ENCODE data around the gene ZBTB47.

ZBTB47 gene

GRCh38 chr3:42712344-42712648 lies 58.8 kb downstream of the ZBTB47 start:
- no peak for DNase-seq (ENCODE audit: low read depth in 3 of 3)

GRCh38 chr3:42712688-42713372 lies 59.3 kb downstream of the ZBTB47 start:
- no peak for DNase-seq (ENCODE audit: low read depth in 3 of 3)

GRCh38 chr3:42713747-42714146 lies 60.2 kb downstream of the ZBTB47 start:
- no peak for DNase-seq (ENCODE audit: low read depth in 3 of 3)

- DNase-seq (ENCODE audit: low read depth in 3 of 3): no peak
Measured at GRCh38 chr3:42714171-42714852, 60.8 kb downstream of the ZBTB47 start.
